Upper lobe of left lung (tissue), 6 donors: ENCODE results near the gene ADAM30. TPM values are rescaled to one million over a fixed set of nuclear protein-coding genes. Genes with fewer than 3 reads are reported as not detected.

Source experiments
- ATAC-seq, 2 donors: fragments of 200-7000 bp; cut with Tn5 transposase; one replicate each; pipeline ENCODE4 v1.9.1; 2022; ENCODE audit warnings: mild to moderate bottlenecking in 2 of 2, moderate library complexity in 2 of 2; ENCODE audit not compliant: low FRiP score in 2 of 2
- DNase-seq, 2 donors: peaks; one replicate each; pipeline ENCODE4 v3.0.0-alpha.2; 2019 to 2020
- H3K27ac ChIP-seq, 4 donors: fragments of 200-600 bp; sonication (generic); one replicate each; pipeline ENCODE4 v1.5.1; 2016 to 2019
- H3K27me3 ChIP-seq, 4 donors: fragments of 200-600 bp; sonication (generic); one replicate each; pipeline ENCODE4 v1.5.1; 2017 to 2019
- H3K36me3 ChIP-seq, 4 donors: fragments of 200-600 bp; sonication (generic); one replicate each; pipeline ENCODE4 v1.5.1; 2016 to 2019
- H3K4me1 ChIP-seq, 4 donors: fragments of 200-600 bp; sonication (generic); one replicate each; pipeline ENCODE4 v1.5.1; 2018 to 2019
- H3K4me3 ChIP-seq, 4 donors: fragments of 200-600 bp; sonication (generic); one replicate each; pipeline ENCODE4 v1.5.1; 2017 to 2019; ENCODE audit warnings: mild to moderate bottlenecking in 2 of 4, moderate library complexity in 1 of 4
- H3K9me3 ChIP-seq, 4 donors: fragments of 200-600 bp; sonication (generic); one replicate each; pipeline ENCODE4 v1.5.1; 2018 to 2019
- EP300 ChIP-seq, 4 donors: sonication (generic); formaldehyde crosslinking; IDR thresholded peaks; one replicate each; pipeline ENCODE4 v1.5.1; 2017; ENCODE audit warnings: antibody characterized with exemption in 4 of 4, control low read depth in 2 of 4
- POLR2A ChIP-seq, 4 donors: fragments of 450-650 bp; IDR thresholded peaks; one replicate each; pipeline ENCODE4 v1.5.1; 2016 to 2017; ENCODE audit warnings: antibody characterized with exemption in 4 of 4, mild to moderate bottlenecking in 2 of 4
- POLR2AphosphoS5 ChIP-seq, 2 donors: sonication (generic); formaldehyde crosslinking; IDR thresholded peaks; one replicate each; pipeline ENCODE4 v1.5.1; 2017; ENCODE audit warnings: antibody characterized with exemption in 2 of 2
- WGBS, 2 donors: methylation state at CpG; one replicate each; pipeline ENCODE4 v1.1.5; 2017 to 2018; 5-methylcytosine and 5-hydroxymethylcytosine counted together
- total RNA-seq, 6 donors: library from RNA; depleted of rRNA in 4 of 6; stranded (reverse); fragments of >200 nt in 4 of 6; gene quantifications; one replicate each; pipeline versions ENCODE4 v1.1.0 to v1.2.1, GENCODE V29; 2016 to 2021
- TF ChIP-seq, protein P1 (sequence below), 6 experiments: fragments of 450-650 bp in 4 of 6; fragments of 200-600 bp in 2 of 6; sonication (generic) in 2 of 6; IDR thresholded peaks; one replicate each; pipeline ENCODE4 v1.5.1; 2016 to 2019; ENCODE audit warnings: antibody characterized with exemption in 6 of 6
- donor health status: DM: no; HTN: no; CAD: no; lungs with moderate emphysema.
- donor health status: DM: no; HTN: yes; CAD: no; lungs with severe emphysema.

The ADAM30 gene
- total RNA-seq, 6 donors from 2014 or later = not detected

DNA sequence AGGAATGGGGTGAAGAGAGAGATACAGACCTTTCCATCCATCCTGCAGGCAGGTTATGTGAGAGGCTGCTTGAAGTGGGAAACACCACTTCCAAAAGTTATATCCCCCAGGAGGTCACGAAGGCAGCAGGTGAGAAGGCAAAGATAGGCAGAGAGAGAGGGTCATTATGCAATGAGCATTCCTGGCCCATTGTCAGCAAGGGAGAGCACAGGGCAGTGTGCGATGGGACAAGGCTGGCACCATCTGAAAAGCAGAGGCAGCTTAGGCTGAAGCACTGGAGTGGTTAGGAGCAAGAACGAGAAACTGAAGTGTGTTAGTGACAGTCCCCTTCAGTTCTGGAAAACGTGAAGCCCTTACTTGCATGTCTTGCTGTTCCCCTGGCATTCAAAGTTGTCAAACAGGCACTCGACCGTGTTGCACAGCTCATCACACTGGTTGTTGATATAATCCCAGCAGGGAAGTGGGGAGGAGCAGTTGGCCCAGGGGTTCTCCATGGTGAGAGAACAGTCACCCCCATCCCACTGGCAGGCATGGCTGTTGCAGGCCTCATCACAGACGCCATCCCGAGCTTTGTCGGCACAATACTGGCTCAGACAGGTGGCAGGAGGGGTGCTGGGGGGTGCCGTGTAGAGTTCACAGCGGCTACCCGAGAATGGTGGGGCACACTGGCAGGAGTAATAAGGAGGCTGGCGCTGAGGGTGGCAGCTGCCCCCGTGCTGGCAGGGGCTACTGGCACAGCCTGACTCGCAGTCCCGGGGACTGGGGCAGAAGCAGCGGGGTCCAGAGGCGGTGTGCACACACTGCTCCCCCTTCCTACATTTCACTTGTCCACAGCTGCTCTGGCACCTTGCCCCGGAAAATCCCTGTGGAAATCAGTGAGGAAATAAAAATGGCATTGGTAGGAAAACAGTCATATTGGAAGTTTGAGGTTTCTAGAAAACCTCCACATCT is 28.9 kb upstream of the ADAM30 start:
- no peaks in the 10 kb centered on the region for H3K27me3 ChIP-seq
- ATAC-seq (peak in 1 of 2 donors; percentile 29), DNase-seq (peak in 1 of 2 donors; percentile 60)
- 84 to 91% methylated on average over 13 to 19 of the region's 19 CpGs for WGBS, 2 donors
- no peaks in the 10 kb centered on the region for H3K4me1 ChIP-seq
- no peaks in the 10 kb centered on the region for H3K9me3 ChIP-seq
- TF ChIP-seq, protein P1, sequence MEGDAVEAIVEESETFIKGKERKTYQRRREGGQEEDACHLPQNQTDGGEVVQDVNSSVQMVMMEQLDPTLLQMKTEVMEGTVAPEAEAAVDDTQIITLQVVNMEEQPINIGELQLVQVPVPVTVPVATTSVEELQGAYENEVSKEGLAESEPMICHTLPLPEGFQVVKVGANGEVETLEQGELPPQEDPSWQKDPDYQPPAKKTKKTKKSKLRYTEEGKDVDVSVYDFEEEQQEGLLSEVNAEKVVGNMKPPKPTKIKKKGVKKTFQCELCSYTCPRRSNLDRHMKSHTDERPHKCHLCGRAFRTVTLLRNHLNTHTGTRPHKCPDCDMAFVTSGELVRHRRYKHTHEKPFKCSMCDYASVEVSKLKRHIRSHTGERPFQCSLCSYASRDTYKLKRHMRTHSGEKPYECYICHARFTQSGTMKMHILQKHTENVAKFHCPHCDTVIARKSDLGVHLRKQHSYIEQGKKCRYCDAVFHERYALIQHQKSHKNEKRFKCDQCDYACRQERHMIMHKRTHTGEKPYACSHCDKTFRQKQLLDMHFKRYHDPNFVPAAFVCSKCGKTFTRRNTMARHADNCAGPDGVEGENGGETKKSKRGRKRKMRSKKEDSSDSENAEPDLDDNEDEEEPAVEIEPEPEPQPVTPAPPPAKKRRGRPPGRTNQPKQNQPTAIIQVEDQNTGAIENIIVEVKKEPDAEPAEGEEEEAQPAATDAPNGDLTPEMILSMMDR (IDR thresholded peaks at IDR 0.05) = no peak
- TF ChIP-seq POLR2AphosphoS5 (IDR thresholded peaks at IDR 0.05) = no peak
- no peak for TF ChIP-seq EP300 (IDR thresholded peaks at IDR 0.05)
- TF ChIP-seq POLR2A (IDR thresholded peaks at IDR 0.05) = no peak
- H3K36me3 ChIP-seq = peaks cover 48 to 100% (median 75%) of the 10 kb centered on the region in 4 donors
- H3K4me3 ChIP-seq = no peak overlapping the region
- no peak overlapping the region for H3K27ac ChIP-seq

DNA sequence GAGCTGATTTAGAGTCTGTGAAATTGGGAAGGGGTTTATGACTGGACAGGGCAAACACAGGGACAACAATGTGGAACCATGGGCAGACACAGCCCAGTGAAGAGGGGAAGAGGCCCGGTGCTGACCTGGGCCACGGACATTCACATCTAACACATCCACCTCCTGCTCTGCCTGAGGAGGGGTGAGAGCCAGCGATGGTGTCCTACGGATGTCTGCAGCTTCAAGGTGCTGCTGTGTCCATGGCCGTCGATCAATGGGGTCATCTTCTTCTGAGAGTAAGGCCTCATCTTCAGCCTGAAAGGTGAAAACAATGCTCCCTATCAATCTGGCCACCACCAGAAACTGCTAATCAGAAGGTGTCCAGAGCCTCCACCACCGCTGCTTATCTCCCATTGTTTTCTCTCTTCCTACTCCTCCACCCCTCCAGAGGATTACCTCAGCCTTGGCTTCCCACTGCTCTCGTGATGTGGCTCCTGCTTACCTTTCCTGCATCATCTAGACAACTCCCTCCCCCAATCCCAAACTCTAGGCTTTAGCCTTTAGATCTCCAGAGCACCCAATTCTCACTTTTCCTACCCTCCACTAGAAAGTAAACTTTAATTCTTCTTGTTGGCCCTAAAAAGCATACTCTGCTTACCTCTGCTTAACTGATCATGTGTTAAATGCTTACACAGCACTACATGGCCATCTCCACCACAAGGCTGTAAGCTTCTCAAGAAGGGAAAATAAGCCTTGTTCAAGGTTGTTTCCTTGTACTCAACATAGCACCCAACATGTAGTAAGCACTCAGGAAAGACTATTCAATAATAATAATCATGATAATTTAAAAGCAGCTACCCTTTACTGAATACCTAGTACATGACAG is 24.0 kb upstream of the ADAM30 start:
- DNase-seq = no peak
- no peak for ATAC-seq
- Histone ChIP-seq H3K4me1 (no peaks in the 10 kb centered on the region), H3K27me3 (no peaks in the 10 kb centered on the region), H3K27ac (no peak overlapping the region), H3K36me3 (peaks cover 72 to 100% (median 90%) of the 10 kb centered on the region in 4 donors), H3K4me3 (no peak overlapping the region), H3K9me3 (no peaks in the 10 kb centered on the region)
- 91 to 95% methylated on average over 8 of the region's 8 CpGs for WGBS, 2 donors
- TF ChIP-seq, protein P1 (IDR thresholded peaks at IDR 0.05) = no peak
- no peak for TF ChIP-seq POLR2AphosphoS5 (IDR thresholded peaks at IDR 0.05)
- no peak for TF ChIP-seq POLR2A (IDR thresholded peaks at IDR 0.05)
- TF ChIP-seq EP300 (IDR thresholded peaks at IDR 0.05) = no peak

DNA sequence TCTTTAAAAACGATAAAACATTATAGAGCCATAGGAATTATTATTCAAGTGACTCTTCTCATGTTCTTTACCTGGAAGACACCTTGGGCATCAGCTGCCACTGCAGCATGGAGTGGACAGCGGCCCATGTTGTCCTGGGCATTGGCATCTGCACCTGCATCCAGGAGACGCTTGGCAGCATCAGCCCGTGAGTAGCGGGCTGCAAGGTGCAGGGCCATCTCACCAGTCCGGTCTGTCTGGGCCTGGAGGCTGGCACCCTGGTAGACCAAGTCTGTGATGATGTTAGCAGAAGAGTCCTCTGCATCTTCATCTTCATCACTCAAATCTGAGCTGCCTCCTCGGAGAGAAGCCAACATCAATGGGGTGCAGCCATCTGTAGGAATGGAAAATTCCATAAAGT is 22.9 kb upstream of the ADAM30 start:
- peak in 1 of 2 donors; percentile 21 for DNase-seq
- Histone ChIP-seq H3K9me3 (no peaks in the 10 kb centered on the region), H3K4me1 (no peaks in the 10 kb centered on the region), H3K36me3 (peaks cover 76 to 100% (median 91%) of the 10 kb centered on the region in 4 donors), H3K27me3 (no peaks in the 10 kb centered on the region), H3K4me3 (no peak overlapping the region), H3K27ac (no peak overlapping the region)
- 86 to 91% methylated on average over 7 of the region's 7 CpGs for WGBS, 2 donors
- ATAC-seq = no peak
- TF ChIP-seq, protein P1 (IDR thresholded peaks at IDR 0.05) = no peak
- TF ChIP-seq EP300 (IDR thresholded peaks at IDR 0.05) (no peak), POLR2A (IDR thresholded peaks at IDR 0.05) (no peak)

DNA sequence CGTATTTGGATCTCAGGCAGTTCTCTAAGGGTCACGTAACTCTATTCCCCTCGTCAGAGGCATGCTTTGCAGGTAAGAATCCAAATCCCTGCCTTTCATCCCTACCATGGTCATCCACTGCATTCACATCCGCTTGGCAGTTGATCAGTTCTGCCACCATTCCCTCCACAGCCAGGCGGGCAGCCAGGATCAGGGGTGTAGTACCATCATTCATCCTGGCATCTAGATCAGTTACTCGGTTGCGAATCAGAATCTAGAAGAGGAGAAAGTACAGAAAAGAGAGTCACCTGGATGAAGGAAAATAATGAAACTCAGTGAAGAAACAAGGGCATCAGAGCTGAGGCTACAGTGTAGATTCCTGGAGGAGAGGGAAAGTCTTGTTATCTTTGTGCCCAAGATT is 22.0 kb upstream of the ADAM30 start:
- Histone ChIP-seq H3K4me1 (no peaks in the 10 kb centered on the region), H3K4me3 (no peak overlapping the region), H3K27ac (no peak overlapping the region), H3K36me3 (peaks cover 72 to 99% (median 86%) of the 10 kb centered on the region in 4 donors), H3K27me3 (no peaks in the 10 kb centered on the region), H3K9me3 (no peaks in the 10 kb centered on the region)
- DNase-seq (no peak), ATAC-seq (no peak)
- TF ChIP-seq, protein P1 (IDR thresholded peaks at IDR 0.05) = no peak
- TF ChIP-seq EP300 (IDR thresholded peaks at IDR 0.05) (no peak), POLR2A (IDR thresholded peaks at IDR 0.05) (no peak), POLR2AphosphoS5 (IDR thresholded peaks at IDR 0.05) (no peak)
- WGBS, 2 donors = 95 to 98% methylated on average over 7 of the region's 7 CpGs
